Spleen (tissue), 11 donors: ENCODE data around the gene NBEA. TPM values are rescaled to one million over a fixed set of nuclear protein-coding genes. Genes with fewer than 3 reads are reported as not detected.
"Not testable (repeated sequence)": the region's sequence is repeated elsewhere in the genome, so short reads cannot be mapped to it uniquely, and the experiment has no call there.

Experiments
- DNase-seq: peaks from one replicate; pipeline ENCODE4 v3.0.0-alpha.2; 2020
- H3K27ac ChIP-seq, 8 donors: fragments of 200-600 bp; sonication (generic) in 7 of 8; 1 replicate in 4 of 8; 2 replicates in 4 of 8; pipeline versions ENCODE4 v1.5.0 to v1.8.0; 2016 to 2021; ENCODE audit warnings: inconsistent platforms in 4 of 8, mild to moderate bottlenecking in 4 of 8, moderate library complexity in 1 of 8
- H3K27me3 ChIP-seq, 7 donors: fragments of 200-600 bp; sonication (generic) in 6 of 7; replicated peaks in 1 of 7; 1 replicate in 4 of 7; 2 replicates in 3 of 7; pipeline versions ENCODE4 v1.5.0 to v1.8.0; 2016 to 2021; ENCODE audit warnings: inconsistent platforms in 3 of 7, mild to moderate bottlenecking in 1 of 7
- H3K36me3 ChIP-seq, 6 donors: fragments of 200-600 bp; sonication (generic) in 5 of 6; 1 replicate in 4 of 6; 2 replicates in 2 of 6; pipeline versions ENCODE4 v1.5.0 to v1.8.0; 2016 to 2021; ENCODE audit warnings: inconsistent platforms in 2 of 6
- H3K4me1 ChIP-seq, 6 donors: fragments of 200-600 bp; sonication (generic) in 5 of 6; 1 replicate in 3 of 6; 2 replicates in 3 of 6; pipeline versions ENCODE4 v1.5.0 to v1.8.0; 2016 to 2021; ENCODE audit warnings: inconsistent platforms in 3 of 6
- H3K4me3 ChIP-seq, 8 donors: fragments of 200-600 bp; sonication (generic) in 7 of 8; 1 replicate in 4 of 8; 2 replicates in 4 of 8; pipeline versions ENCODE4 v1.5.0 to v1.8.0; 2016 to 2021; ENCODE audit warnings: inconsistent platforms in 4 of 8, mild to moderate bottlenecking in 4 of 8, moderate library complexity in 2 of 8
- H3K9me3 ChIP-seq, 8 donors: fragments of 200-600 bp; sonication (generic) in 7 of 8; 1 replicate in 4 of 8; 2 replicates in 4 of 8; pipeline versions ENCODE4 v1.5.0 to v1.8.0; 2016 to 2021; ENCODE audit warnings: inconsistent platforms in 4 of 8
- CTCF ChIP-seq, 11 experiments: fragments of 200-600 bp in 7 of 11; fragments of 450-650 bp in 4 of 11; sonication (generic) in 4 of 11; IDR thresholded peaks in 8 of 11; conservative IDR thresholded peaks in 3 of 11; 1 replicate in 7 of 11; 2 replicates in 4 of 11; pipeline versions ENCODE4 v1.4.0 to v1.8.0; 2016 to 2021; ENCODE audit warnings: antibody characterized with exemption in 11 of 11, inconsistent platforms in 4 of 11, mild to moderate bottlenecking in 1 of 11
- POLR2A ChIP-seq, 3 donors: fragments of 450-650 bp; IDR thresholded peaks; one replicate each; pipeline ENCODE4 v1.5.1; 2017; ENCODE audit warnings: antibody characterized with exemption in 3 of 3, mild to moderate bottlenecking in 1 of 3
- POLR2AphosphoS5 ChIP-seq, 3 donors: sonication (generic); formaldehyde crosslinking; IDR thresholded peaks; one replicate each; pipeline ENCODE4 v1.5.1; 2017; ENCODE audit warnings: antibody characterized with exemption in 3 of 3
- WGBS, 5 donors: extraction: QIAGEN DNeasy Blood & Tissue Kit in 3 of 5; methylation state at CpG; one replicate each; pipeline versions ENCODE4 v1.1.5 to v1.1.7; 2013 to 2018; 5-methylcytosine and 5-hydroxymethylcytosine counted together
- intact Hi-C: fragments of 100-400 bp; cut with DNase I; formaldehyde crosslinking; loops from one replicate; pipeline ENCODE4 v1.15.0; 2023; ENCODE audit warnings: low total_unique reads
- polyA plus RNA-seq, 3 donors: library from polyadenylated mRNA; stranded (reverse); fragments of 200-250 nt; gene quantifications; one replicate each; pipeline ENCODE4 v1.2.1, GENCODE V29; 2013
- total RNA-seq, 7 donors: library from RNA; depleted of rRNA in 3 of 7; stranded (reverse); fragments of >200 nt in 3 of 7; fragmentation: NEBNext Ultra II Directional in 4 of 7; extraction: Animal tissue kit (Norgen Biotek cat#: 25700) in 4 of 7; gene quantifications; one replicate each; pipeline versions ENCODE4 v1.1.0 to v1.2.1, GENCODE V29; 2016 to 2021
- donor health status: healthy with polysubstance abuse.
- donor health status: DM: no; HTN: no; CAD: no; lungs with moderate emphysema.
- donor health status: DM: no; HTN: no; CAD: no.
- donor health status: Bipolar disorder and iron deficiency.
- donor health status: healthy.
- donor health status: DM: no; HTN: no; CAD: no.
- donor health status: DM: yes; HTN: yes; CAD: no.

The NBEA gene
- total and polyA plus RNA-seq, 10 donors: 1.8 to 27.7 (median 12.9) TPM

- DNase-seq: no peak
- intact Hi-C loops: no loop called here
- H3K27ac ChIP-seq: no peak overlapping the region
- peaks cover 0 to 4% (median 0%) of the 10 kb centered on the region in 6 donors for H3K36me3 ChIP-seq
- H3K9me3 ChIP-seq: peaks cover 0 to 20% (median 6%) of the 10 kb centered on the region in 8 donors
- TF ChIP-seq CTCF (IDR thresholded peaks at IDR 0.05 in 8 of 11, conservative IDR thresholded peaks at IDR 0.05 in 3 of 11) (no peak), POLR2AphosphoS5 (IDR thresholded peaks at IDR 0.05) (no peak), POLR2A (IDR thresholded peaks at IDR 0.05) (no peak)
- no peaks in the 10 kb centered on the region for H3K27me3 ChIP-seq
- 69 to 88% (median 72%) methylated on average over 2 of the region's 2 CpGs for WGBS, 5 donors
- no peaks in the 10 kb centered on the region for H3K4me1 ChIP-seq
- H3K4me3 ChIP-seq: no peak overlapping the region
Observed at GRCh38 chr13:35086667-35087066, 144.6 kb downstream of the NBEA start.

- Histone ChIP-seq H3K4me1 (no peaks in the 10 kb centered on the region), H3K27ac (no peak overlapping the region), H3K36me3 (no peaks in the 10 kb centered on the region), H3K27me3 (no peaks in the 10 kb centered on the region), H3K9me3 (peaks cover 0 to 12% (median 5%) of the 10 kb centered on the region in 8 donors), H3K4me3 (no peak overlapping the region)
- WGBS, 5 donors: 84 to 90% (median 88%) methylated on average over 4 of the region's 4 CpGs
- intact Hi-C loops: no loop called here
- no peak for DNase-seq
- TF ChIP-seq POLR2AphosphoS5 (IDR thresholded peaks at IDR 0.05) (no peak), POLR2A (IDR thresholded peaks at IDR 0.05) (no peak), CTCF (IDR thresholded peaks at IDR 0.05 in 8 of 11, conservative IDR thresholded peaks at IDR 0.05 in 3 of 11) (no peak)
Observed at GRCh38 chr13:35092251-35092650, 150.2 kb downstream of the NBEA start.

DNA sequence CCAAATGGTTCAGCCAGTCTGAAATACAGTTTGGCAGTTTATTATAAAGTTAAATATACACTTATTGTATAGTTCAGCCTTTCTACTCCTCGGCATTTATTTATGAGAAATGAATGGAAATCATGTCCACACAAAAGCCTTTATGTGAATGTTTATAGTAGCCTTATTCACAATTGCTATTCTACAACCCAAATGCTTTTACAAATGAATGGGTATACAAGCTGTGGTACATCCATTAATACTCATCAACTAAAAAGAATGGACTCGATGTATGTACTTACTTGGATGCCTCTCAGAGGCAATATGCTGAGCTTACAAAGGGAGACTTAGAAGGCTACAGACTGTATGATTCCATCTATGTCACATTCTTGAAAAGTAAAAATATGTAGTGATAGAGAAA is 150.7 kb downstream of the NBEA start:
- DNase-seq: no peak
- no peak overlapping the region for H3K4me3 ChIP-seq
- no peaks in the 10 kb centered on the region for H3K27me3 ChIP-seq
- 89 to 94% (median 91%) methylated on average over 2 of the region's 2 CpGs for WGBS, 5 donors
- no peak overlapping the region for H3K27ac ChIP-seq
- H3K36me3 ChIP-seq: no peaks in the 10 kb centered on the region
- no peak for TF ChIP-seq POLR2A (IDR thresholded peaks at IDR 0.05)
- TF ChIP-seq CTCF (IDR thresholded peaks at IDR 0.05 in 8 of 11, conservative IDR thresholded peaks at IDR 0.05 in 3 of 11): no peak
- no peak for TF ChIP-seq POLR2AphosphoS5 (IDR thresholded peaks at IDR 0.05)
- intact Hi-C loops: no loop called here
- H3K4me1 ChIP-seq: no peaks in the 10 kb centered on the region
- H3K9me3 ChIP-seq: peaks cover 0 to 8% (median 6%) of the 10 kb centered on the region in 8 donors

- no peaks in the 10 kb centered on the region for H3K4me1 ChIP-seq
- no peak for DNase-seq
- no peaks in the 10 kb centered on the region for H3K27me3 ChIP-seq
- H3K9me3 ChIP-seq: peaks cover 0 to 13% (median under 1%) of the 10 kb centered on the region in 8 donors
- intact Hi-C loops: no loop called here
- peaks cover 0 to under 1% (median 0%) of the 10 kb centered on the region in 6 donors for H3K36me3 ChIP-seq
- H3K4me3 ChIP-seq: no peak overlapping the region
- TF ChIP-seq POLR2A (IDR thresholded peaks at IDR 0.05) (no peak), CTCF (IDR thresholded peaks at IDR 0.05 in 8 of 11, conservative IDR thresholded peaks at IDR 0.05 in 3 of 11) (no peak), POLR2AphosphoS5 (IDR thresholded peaks at IDR 0.05) (no peak)
- WGBS, 5 donors: 80 to 98% (median 87%) methylated on average over 1 of the region's 1 CpG
- no peak overlapping the region for H3K27ac ChIP-seq
Observed at GRCh38 chr13:35093356-35093755, 151.3 kb downstream of the NBEA start.

DNA sequence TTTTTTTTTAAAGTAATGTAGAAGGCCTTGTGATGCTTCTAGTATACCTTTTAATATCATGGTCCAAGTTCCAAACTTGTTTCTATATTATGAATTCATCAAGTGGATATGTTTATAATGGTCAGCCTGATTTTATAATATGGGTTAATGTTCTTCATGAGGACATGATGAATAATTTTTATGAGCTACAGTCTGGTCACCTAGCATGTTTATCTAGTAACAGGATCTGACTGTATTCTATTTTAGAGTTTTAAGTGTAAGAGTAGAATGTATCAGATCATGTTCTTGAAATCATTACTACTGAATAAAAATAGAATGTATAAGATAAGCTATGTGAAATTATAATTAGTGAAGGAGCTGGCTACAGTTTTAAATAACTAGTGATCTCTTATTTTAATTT is 164.7 kb downstream of the NBEA start:
- H3K4me1 ChIP-seq, H3K36me3 ChIP-seq, H3K9me3 ChIP-seq, H3K4me3 ChIP-seq, DNase-seq, intact Hi-C loops, H3K27ac ChIP-seq, H3K27me3 ChIP-seq: not testable (repeated sequence)
